CD14-positive monocyte (primary cell): ENCODE data around the gene SLC6A6. TPM values are rescaled to one million over a fixed set of nuclear protein-coding genes. Genes with fewer than 3 reads are reported as not detected.

Source experiments
- DNase-seq, 3 donors: peaks; one replicate each; pipeline ENCODE4 v3.0.0-alpha.2; 2011 to 2022
- H2AFZ ChIP-seq: 2 replicates; pipeline ENCODE4 v1.6.0; 2012; ENCODE audit warnings: mild to moderate bottlenecking, low read depth, low read length, inconsistent platforms; ENCODE audit not compliant: insufficient read depth, poor library complexity, severe bottlenecking
- H3K27ac ChIP-seq, 2 donors: 1 replicate in 1 of 2; 2 replicates in 1 of 2; pipeline ENCODE4 v1.5.1; 2012 to 2013; ENCODE audit warnings: low read length in 2 of 2, control low read depth in 1 of 2, inconsistent platforms in 1 of 2, low read depth in 1 of 2, mild to moderate bottlenecking in 1 of 2
- H3K27me3 ChIP-seq, 2 donors: one replicate each; pipeline versions ENCODE4 v1.6.0 to v1.6.1; 2011 to 2013; ENCODE audit warnings: low read length in 2 of 2; ENCODE audit not compliant: control insufficient read depth in 2 of 2, insufficient read depth in 2 of 2
- H3K36me3 ChIP-seq, 2 donors: replicated peaks in 1 of 2; 1 replicate in 1 of 2; 2 replicates in 1 of 2; pipeline versions ENCODE4 v1.5.1 to v1.6.1; 2012 to 2013; ENCODE audit warnings: low read length in 2 of 2, control low read depth in 1 of 2, inconsistent platforms in 1 of 2, mild to moderate bottlenecking in 1 of 2; ENCODE audit not compliant: insufficient read depth in 2 of 2, control insufficient read depth in 1 of 2
- H3K4me1 ChIP-seq, 2 donors: 1 replicate in 1 of 2; 2 replicates in 1 of 2; pipeline versions ENCODE4 v1.5.1 to v1.6.1; 2012 to 2013; ENCODE audit warnings: low read length in 2 of 2, control low read depth in 1 of 2, inconsistent platforms in 1 of 2, mild to moderate bottlenecking in 1 of 2, moderate library complexity in 1 of 2; ENCODE audit not compliant: insufficient read depth in 2 of 2, control insufficient read depth in 1 of 2
- H3K4me2 ChIP-seq: replicated peaks from 2 replicates; pipeline ENCODE3; 2012; ENCODE audit warnings: low read length, moderate library complexity, mild to moderate bottlenecking; ENCODE audit not compliant: poor library complexity, severe bottlenecking; ENCODE audit errors: extremely low read depth
- H3K4me3 ChIP-seq, 3 experiments: fragments of 200-600 bp in 1 of 3; sonication (generic) in 1 of 3; replicated peaks in 1 of 3; 1 replicate in 2 of 3; 2 replicates in 1 of 3; pipeline ENCODE4 v1.5.1; 2011 to 2013; ENCODE audit warnings: low read length in 3 of 3, mild to moderate bottlenecking in 3 of 3, control low read depth in 2 of 3, low read depth in 2 of 3, inconsistent platforms in 1 of 3, moderate library complexity in 1 of 3
- H3K79me2 ChIP-seq: 2 replicates; pipeline ENCODE4 v1.6.0; 2012; ENCODE audit warnings: mild to moderate bottlenecking, control low read depth, inconsistent platforms, low read length, moderate library complexity; ENCODE audit not compliant: insufficient read depth
- H3K9ac ChIP-seq: 2 replicates; pipeline ENCODE4 v1.6.0; 2017; ENCODE audit warnings: low read length, mild to moderate bottlenecking; ENCODE audit not compliant: insufficient read depth, poor library complexity, severe bottlenecking
- H3K9me3 ChIP-seq, 2 donors: replicated peaks in 1 of 2; 1 replicate in 1 of 2; 2 replicates in 1 of 2; pipeline versions ENCODE4 v1.5.1 to v1.6.1; 2012 to 2013; ENCODE audit warnings: low read length in 2 of 2, control low read depth in 1 of 2; ENCODE audit not compliant: control insufficient read depth in 1 of 2, insufficient read depth in 1 of 2
- H4K20me1 ChIP-seq: 2 replicates; pipeline ENCODE4 v1.6.0; 2012; ENCODE audit warnings: mild to moderate bottlenecking, low read length, control low read depth, moderate library complexity; ENCODE audit not compliant: insufficient read depth
- H3K27ac Mint-ChIP-seq, 7 donors: one replicate each; pipeline ENCODE4 v1.8.0; 2020; ENCODE audit warnings: mild to moderate bottlenecking in 7 of 7, mixed read lengths in 7 of 7, moderate library complexity in 6 of 7, inconsistent platforms in 2 of 7
- H3K27me3 Mint-ChIP-seq, 3 donors: one replicate each; pipeline ENCODE4 v1.8.0; 2021 to 2022; ENCODE audit warnings: low read depth in 3 of 3, mild to moderate bottlenecking in 3 of 3, mixed read lengths in 3 of 3, moderate library complexity in 3 of 3, inconsistent platforms in 1 of 3
- H3K36me3 Mint-ChIP-seq, 2 donors: one replicate each; pipeline ENCODE4 v1.8.0; 2020; ENCODE audit warnings: mixed read lengths in 2 of 2, inconsistent platforms in 1 of 2, mild to moderate bottlenecking in 1 of 2
- H3K4me1 Mint-ChIP-seq: one replicate; pipeline ENCODE4 v1.8.0; 2020; ENCODE audit warnings: mild to moderate bottlenecking, mixed read lengths
- H3K4me3 Mint-ChIP-seq, 2 donors: one replicate each; pipeline ENCODE4 v1.8.0; 2020; ENCODE audit warnings: mild to moderate bottlenecking in 2 of 2, mixed read lengths in 2 of 2, moderate library complexity in 1 of 2
- H3K9me3 Mint-ChIP-seq, 7 donors: one replicate each; pipeline ENCODE4 v1.8.0; 2020 to 2022; ENCODE audit warnings: mixed read lengths in 7 of 7, mild to moderate bottlenecking in 6 of 7, moderate library complexity in 6 of 7, inconsistent platforms in 2 of 7
- CTCF ChIP-seq: fragments of 200-600 bp; IDR thresholded peaks from one replicate; pipeline ENCODE4 v1.8.0; 2022; ENCODE audit warnings: antibody characterized with exemption, mild to moderate bottlenecking
- WGBS: methylation state at CpG from one replicate; pipeline ENCODE4 v1.1.5; 2013; ENCODE audit warnings: missing lambda C conversion rate; ENCODE audit not compliant: insufficient coverage; 5-methylcytosine and 5-hydroxymethylcytosine counted together
- intact Hi-C, 2 donors: fragments of 100-400 bp; cut with micrococcal nuclease; formaldehyde crosslinking; loops; one replicate each; pipeline versions ENCODE4 v1.15.0 to v1.15.1; 2023
- polyA plus RNA-seq, 3 donors: library from polyadenylated mRNA; depleted of rRNA in 1 of 3; unstranded in 2 of 3; stranded (reverse) in 1 of 3; fragments of 300-500 nt in 2 of 3; fragments of >200 nt in 1 of 3; fragmentation: Illumina TruSeq in 2 of 3; gene quantifications; 1 replicate in 2 of 3; 2 replicates in 1 of 3; pipeline ENCODE4 v1.2.3, GENCODE V29; 2012 to 2021

SLC6A6 gene
- polyA plus RNA-seq, 3 donors: 18.4 to 136 (median 24.5) TPM

GRCh38 chr3:14412831-14413380, 10.5 kb downstream of the SLC6A6 start:
- peaks cover 95% of the 10 kb centered on the region for H4K20me1 ChIP-seq
- H3K4me1 ChIP-seq: peaks cover 53 to 75% of the 10 kb centered on the region in 2 donors
- peak overlapping the region in 6 of 7 donors; percentile 58 to 78 (median 72) for H3K27ac Mint-ChIP-seq
- H3K4me1 Mint-ChIP-seq: peaks cover 71% of the 10 kb centered on the region
- H3K36me3 ChIP-seq: peaks cover 37 to 56% of the 10 kb centered on the region in 2 donors
- H3K4me3 ChIP-seq: no peak overlapping the region
- peaks cover 86% of the 10 kb centered on the region for H3K79me2 ChIP-seq
- intact Hi-C loops: no loop called here
- H3K9me3 Mint-ChIP-seq: peaks cover 0 to 3% (median 0%) of the 10 kb centered on the region in 7 donors
- DNase-seq: no peak
- TF ChIP-seq CTCF: no peak
- H3K27ac ChIP-seq: peak overlapping the region in 1 of 2 donors; percentile 66
- H3K27me3 ChIP-seq: no peaks in the 10 kb centered on the region
- no peaks in the 10 kb centered on the region for H3K9me3 ChIP-seq
- H3K4me3 Mint-ChIP-seq: no peak overlapping the region
- peaks cover 0 to 2% (median 0%) of the 10 kb centered on the region in 3 donors for H3K27me3 Mint-ChIP-seq
- no peak overlapping the region for H3K4me2 ChIP-seq
- H3K36me3 Mint-ChIP-seq: peaks cover 63 to 85% of the 10 kb centered on the region in 2 donors
- H3K9ac ChIP-seq: peak overlapping the region; percentile 4
- WGBS: 98% methylated on average over 11 of the region's 13 CpGs
- no peak overlapping the region for H2AFZ ChIP-seq

GRCh38 chr3:14413381-14414071, 11.1 kb downstream of the SLC6A6 start:
- Histone ChIP-seq H3K27ac (peak overlapping the region in 1 of 2 donors; percentile 66), H3K79me2 (peaks cover 80% of the 10 kb centered on the region)

More at GRCh38 chr3:14413381-14414071, 11.1 kb downstream of the SLC6A6 start:
- Histone ChIP-seq H3K27me3 (no peaks in the 10 kb centered on the region), H3K4me3 (no peak overlapping the region), H3K4me1 (peaks cover 59 to 77% of the 10 kb centered on the region in 2 donors), H3K9ac (peak overlapping the region; percentile 4), H3K36me3 (peaks cover 37 to 54% of the 10 kb centered on the region in 2 donors), H4K20me1 (peaks cover 95% of the 10 kb centered on the region), H3K9me3 (no peaks in the 10 kb centered on the region), H2AFZ (no peak overlapping the region), H3K4me2 (no peak overlapping the region)
- H3K27ac Mint-ChIP-seq: peak overlapping the region; percentile 58 to 88 (median 78)
- intact Hi-C loops: no loop called here
- peaks cover 76% of the 10 kb centered on the region for H3K4me1 Mint-ChIP-seq
- H3K4me3 Mint-ChIP-seq: no peak overlapping the region
- peak in 1 of 3 donors; percentile 54 for DNase-seq
- H3K36me3 Mint-ChIP-seq: peaks cover 67 to 85% of the 10 kb centered on the region in 2 donors
- no peak for TF ChIP-seq CTCF
- H3K27me3 Mint-ChIP-seq: peaks cover 0 to 2% (median 1%) of the 10 kb centered on the region in 3 donors
- H3K9me3 Mint-ChIP-seq: peaks cover 0 to 3% (median 0%) of the 10 kb centered on the region in 7 donors
- 59% methylated on average over 6 of the region's 11 CpGs for WGBS
